Activated CD4-positive, alpha-beta memory T cell treated with anti-CD3 and anti-CD28 coated beads, Interleukin-2, amount 10 ng/mL, durations not matched to agents 7 days and 5 days (primary cell): ENCODE measurements around the gene CARHSP1. TPM values are rescaled to one million over a fixed set of nuclear protein-coding genes. Genes with fewer than 3 reads are reported as not detected.
"Not testable (repeated sequence)": the region's sequence is repeated elsewhere in the genome, so short reads cannot be mapped to it uniquely, and the experiment has no call there.

ENCODE experiments used
- CTCF ChIA-PET: fragments of 350-600 bp; sonication (Branson Sonifier 250); formaldehyde crosslinking; loops from one replicate; lab custom pipeline; 2021; ENCODE audit warnings: antibody characterized with exemption, inconsistent platforms; lab: Charles Lee
- POLR2A ChIA-PET: fragments of 350-600 bp; sonication (Branson Sonifier 250); formaldehyde crosslinking; loops from one replicate; lab custom pipeline; 2021; ENCODE audit warnings: antibody characterized with exemption; lab: Charles Lee
- DNase-seq: peaks from one replicate; pipeline ENCODE4 v3.0.0-alpha.2; 2020
- H3K27ac Mint-ChIP-seq: one replicate; pipeline ENCODE4 v1.8.0; 2021; ENCODE audit warnings: mild to moderate bottlenecking, mixed read lengths
- H3K27me3 Mint-ChIP-seq: one replicate; pipeline ENCODE4 v1.8.0; 2021; ENCODE audit warnings: mixed read lengths
- H3K36me3 Mint-ChIP-seq: one replicate; pipeline ENCODE4 v1.8.0; 2021; ENCODE audit warnings: low read depth, mixed read lengths
- H3K4me1 Mint-ChIP-seq: one replicate; pipeline ENCODE4 v1.8.0; 2021; ENCODE audit warnings: mixed read lengths
- H3K4me3 Mint-ChIP-seq: one replicate; pipeline ENCODE4 v1.8.0; 2021; ENCODE audit warnings: mild to moderate bottlenecking, mixed read lengths
- H3K9me3 Mint-ChIP-seq: one replicate; pipeline ENCODE4 v1.8.0; 2021; ENCODE audit warnings: mixed read lengths
- total RNA-seq, 2 experiments: library from RNA; stranded (reverse); gene quantifications; one replicate each; pipeline ENCODE4 v1.2.3, GENCODE V29; 2021

CARHSP1 gene
- total RNA-seq, 2 experiments from 2014 or later = 168 to 179 TPM

- POLR2A ChIA-PET = interaction anchor here (0.7 to 3.6 kb wide), 7 partner anchors 10 to 210 kb away, joined by 3 to 29 read pairs (median 6); partner anchors contain the start of genes CARHSP1, HAPSTR1, PMM2 and TMEM186
- DNase-seq = no peak
- Mint-ChIP-seq H3K27ac (no peak overlapping the region), H3K36me3 (no peaks in the 10 kb centered on the region), H3K4me3 (no peak overlapping the region), H3K4me1 (peaks cover 24% of the 10 kb centered on the region), H3K27me3 (peaks cover 4% of the 10 kb centered on the region), H3K9me3 (no peaks in the 10 kb centered on the region)
- CTCF ChIA-PET = interaction anchor here (0.7 to 6.4 kb wide), 30 partner anchors 9 to 314 kb away, joined by 3 to 64 read pairs (median 4); partner anchors contain the start of genes CARHSP1, PMM2 and TMEM186
These were observed 12.2 kb upstream of the CARHSP1 start for GRCh38 chr16:8880839-8881510.

- ChIA-PET POLR2A (interaction anchor here (0.6 to 3.6 kb wide), 2 partner anchors 10 to 14 kb away, joined by 3 to 29 read pairs; partner anchors contain the start of gene CARHSP1), CTCF (interaction anchor here (0.6 to 6.4 kb wide), 6 partner anchors 8 to 312 kb away, joined by 3 to 64 read pairs (median 18); partner anchors contain the start of genes CARHSP1, PMM2 and TMEM186)
- Mint-ChIP-seq H3K36me3 (no peaks in the 10 kb centered on the region), H3K9me3 (no peaks in the 10 kb centered on the region), H3K27ac (no peak overlapping the region), H3K4me3 (no peak overlapping the region), H3K4me1 (peaks cover 30% of the 10 kb centered on the region), H3K27me3 (no peaks in the 10 kb centered on the region)
- DNase-seq = no peak
These were observed 9.7 kb upstream of the CARHSP1 start for GRCh38 chr16:8878523-8878911.

DNA sequence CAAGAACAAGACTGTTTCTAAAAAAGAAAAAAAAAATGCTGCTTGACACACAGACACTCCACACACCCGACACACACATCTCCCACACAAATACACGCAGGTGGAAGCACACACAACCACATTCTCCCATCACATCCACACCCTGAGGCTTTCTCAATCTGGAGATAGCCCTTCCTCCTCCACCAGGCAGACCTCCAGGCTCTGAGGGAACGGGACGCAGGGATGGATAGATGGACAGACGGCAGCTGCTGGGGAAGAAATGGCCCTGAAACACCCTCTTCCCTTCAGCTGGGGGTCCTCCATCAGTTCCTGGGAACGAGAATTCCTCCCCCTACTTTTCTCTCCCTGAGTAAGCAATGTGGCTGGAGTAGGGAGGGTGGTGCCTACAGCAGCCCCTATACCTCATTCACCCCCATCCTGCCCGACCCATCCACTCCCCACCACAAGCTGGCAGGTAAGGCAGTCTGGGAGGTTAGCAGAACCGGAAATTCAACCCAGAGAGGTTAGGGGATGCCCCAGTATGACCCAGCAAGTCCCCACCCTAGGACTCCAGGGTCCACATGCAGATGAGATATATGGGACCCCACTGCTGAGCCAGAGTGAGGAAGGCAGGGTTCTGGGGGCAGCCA is 9.2 kb upstream of the CARHSP1 start:
- Mint-ChIP-seq H3K27ac (no peak overlapping the region), H3K4me1 (peaks cover 31% of the 10 kb centered on the region), H3K36me3 (no peaks in the 10 kb centered on the region), H3K4me3 (no peak overlapping the region), H3K9me3 (no peaks in the 10 kb centered on the region), H3K27me3 (no peaks in the 10 kb centered on the region)
- ChIA-PET CTCF (interaction anchor here (0.6 to 6.4 kb wide), 4 partner anchors 8 to 311 kb away, joined by 3 to 64 read pairs (median 12); partner anchors contain the start of gene CARHSP1), POLR2A (interaction anchor here (0.6 to 3.6 kb wide), 2 partner anchors 9 to 13 kb away, joined by 3 to 29 read pairs; partner anchors contain the start of gene CARHSP1)
- no peak for DNase-seq

DNA sequence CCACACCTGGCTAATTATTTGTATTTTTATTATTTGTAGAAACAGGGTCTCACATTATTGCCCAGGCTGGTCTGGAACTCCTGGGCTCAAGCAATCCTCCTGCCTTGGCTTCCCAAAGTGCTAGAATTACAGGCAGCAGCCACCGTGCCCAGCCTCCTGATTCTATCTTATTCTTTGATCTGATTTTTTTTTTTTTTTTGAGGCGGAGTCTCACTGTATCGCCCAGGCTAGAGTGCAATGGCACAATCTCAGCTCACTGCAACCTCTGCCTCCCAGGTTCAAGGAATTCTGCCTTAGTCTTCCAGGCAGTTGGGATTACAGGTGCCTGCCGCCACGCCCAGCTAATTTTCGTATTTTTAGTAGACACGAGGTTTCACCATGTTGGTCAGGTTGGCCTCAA is 6.5 kb upstream of the CARHSP1 start:
- H3K4me3 Mint-ChIP-seq, H3K36me3 Mint-ChIP-seq, CTCF ChIA-PET, H3K27ac Mint-ChIP-seq, H3K9me3 Mint-ChIP-seq, DNase-seq, POLR2A ChIA-PET, H3K27me3 Mint-ChIP-seq: not testable (repeated sequence)
- peaks cover 39% of the 10 kb centered on the region for H3K4me1 Mint-ChIP-seq

- no peak overlapping the region for H3K4me3 Mint-ChIP-seq
- POLR2A ChIA-PET = interaction anchor here (0.6 to 1.2 kb wide), 5 partner anchors 17 to 252 kb away, joined by 3 read pairs; partner anchors contain the start of gene PMM2
These were observed 5.6 kb upstream of the CARHSP1 start for GRCh38 chr16:8874388-8874787.

DNA sequence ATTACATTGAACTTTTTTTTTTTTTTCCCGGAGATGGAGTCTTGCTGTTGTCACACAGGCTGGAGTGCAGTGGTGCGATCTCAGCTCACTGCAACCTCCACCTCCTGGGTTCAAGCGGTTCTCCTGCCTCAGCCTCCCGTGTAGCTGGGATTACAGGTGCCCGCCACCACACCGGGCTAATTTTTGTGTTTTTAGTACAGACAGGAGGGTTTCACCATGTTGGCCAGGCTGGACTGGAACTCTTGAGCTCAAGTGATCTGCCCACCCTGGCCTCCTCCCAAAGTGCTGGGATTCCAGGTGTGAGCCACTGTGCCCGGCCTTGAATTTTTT is 5.0 kb upstream of the CARHSP1 start:
- H3K27me3 Mint-ChIP-seq, H3K36me3 Mint-ChIP-seq, H3K9me3 Mint-ChIP-seq, DNase-seq, H3K4me3 Mint-ChIP-seq, H3K27ac Mint-ChIP-seq: not testable (repeated sequence)
- ChIA-PET POLR2A (interaction anchor here (0.6 to 1.2 kb wide), 3 partner anchors 17 to 252 kb away, joined by 3 read pairs; no protein-coding TSS in a partner anchor), CTCF (interaction anchor here (0.6 to 1.2 kb wide), 4 partner anchors 10 to 1623 kb away, joined by 3 to 4 read pairs (median 3); no protein-coding TSS in a partner anchor)
- peaks cover 45% of the 10 kb centered on the region for H3K4me1 Mint-ChIP-seq

More at GRCh38 chr16:8874388-8874787, 5.6 kb upstream of the CARHSP1 start:
- Mint-ChIP-seq H3K27ac (no peak overlapping the region), H3K4me1 (peaks cover 43% of the 10 kb centered on the region), H3K36me3 (no peaks in the 10 kb centered on the region), H3K9me3 (no peaks in the 10 kb centered on the region), H3K27me3 (no peaks in the 10 kb centered on the region)
- CTCF ChIA-PET = interaction anchor here (0.6 to 1.2 kb wide), 3 partner anchors 10 to 1623 kb away, joined by 3 to 4 read pairs (median 3); no protein-coding TSS in a partner anchor
- no peak for DNase-seq

GRCh38 chr16:8872967-8873865 is 4.4 kb upstream of the CARHSP1 start:
- H3K4me1 Mint-ChIP-seq = peaks cover 39% of the 10 kb centered on the region
- H3K36me3 Mint-ChIP-seq = no peaks in the 10 kb centered on the region
- no peak overlapping the region for H3K4me3 Mint-ChIP-seq
- H3K27ac Mint-ChIP-seq = no peak overlapping the region
- no peaks in the 10 kb centered on the region for H3K9me3 Mint-ChIP-seq
- ChIA-PET POLR2A (interaction anchor here (1.1 to 1.2 kb wide), 2 partner anchors 18 to 19 kb away, joined by 3 read pairs; no protein-coding TSS in a partner anchor), CTCF (interaction anchor here (0.7 to 6.9 kb wide), 4 partner anchors 8 to 200 kb away, joined by 3 to 64 read pairs (median 3); partner anchors contain the start of gene LITAFD)
- no peak for DNase-seq
- H3K27me3 Mint-ChIP-seq = no peaks in the 10 kb centered on the region

- DNase-seq = no peak
- Mint-ChIP-seq H3K36me3 (peaks cover 11% of the 10 kb centered on the region), H3K9me3 (no peaks in the 10 kb centered on the region), H3K27ac (no peak overlapping the region), H3K4me3 (no peak overlapping the region), H3K27me3 (no peaks in the 10 kb centered on the region), H3K4me1 (peaks cover 42% of the 10 kb centered on the region)
- CTCF ChIA-PET = interaction anchor here (1.1 to 6.9 kb wide), 2 partner anchors 9 to 71 kb away, joined by 3 to 64 read pairs; partner anchors contain the start of gene LITAFD
- POLR2A ChIA-PET = interaction anchor here (1.3 to 5.2 kb wide), 3 partner anchors 8 to 92 kb away, joined by 4 to 84 read pairs (median 6); partner anchors contain the start of gene USP7
These were observed 3.3 kb upstream of the CARHSP1 start for GRCh38 chr16:8872071-8872470.

DNA sequence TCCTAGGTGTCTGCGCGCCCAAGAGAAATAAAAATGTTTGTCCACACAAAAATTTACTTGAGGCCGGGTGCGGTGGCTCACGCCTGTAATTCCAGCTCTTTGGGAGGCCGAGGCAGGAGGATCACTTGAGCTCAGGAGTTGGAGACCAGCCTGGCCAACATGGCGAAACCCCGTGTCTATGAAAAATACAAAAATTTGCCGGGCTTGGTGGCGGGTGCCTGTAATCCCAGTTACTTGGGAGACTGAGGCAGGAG is 1.1 kb upstream of the CARHSP1 start:
- Mint-ChIP-seq H3K4me1 (peaks cover 57% of the 10 kb centered on the region), H3K27ac (peak overlapping the region; percentile 94), H3K36me3 (peaks cover 16% of the 10 kb centered on the region)
- CTCF ChIA-PET = interaction anchor here (1.3 to 6.9 kb wide), 2 partner anchors 12 to 66 kb away, joined by 3 to 64 read pairs; partner anchors contain the start of gene LITAFD
- not testable (repeated sequence) for H3K9me3 Mint-ChIP-seq, DNase-seq, H3K27me3 Mint-ChIP-seq, H3K4me3 Mint-ChIP-seq
- POLR2A ChIA-PET = interaction anchor here (0.7 to 5.2 kb wide), 8 partner anchors 9 to 1870 kb away, joined by 3 to 84 read pairs (median 24); partner anchors contain the start of genes ABAT and HAPSTR1

DNA sequence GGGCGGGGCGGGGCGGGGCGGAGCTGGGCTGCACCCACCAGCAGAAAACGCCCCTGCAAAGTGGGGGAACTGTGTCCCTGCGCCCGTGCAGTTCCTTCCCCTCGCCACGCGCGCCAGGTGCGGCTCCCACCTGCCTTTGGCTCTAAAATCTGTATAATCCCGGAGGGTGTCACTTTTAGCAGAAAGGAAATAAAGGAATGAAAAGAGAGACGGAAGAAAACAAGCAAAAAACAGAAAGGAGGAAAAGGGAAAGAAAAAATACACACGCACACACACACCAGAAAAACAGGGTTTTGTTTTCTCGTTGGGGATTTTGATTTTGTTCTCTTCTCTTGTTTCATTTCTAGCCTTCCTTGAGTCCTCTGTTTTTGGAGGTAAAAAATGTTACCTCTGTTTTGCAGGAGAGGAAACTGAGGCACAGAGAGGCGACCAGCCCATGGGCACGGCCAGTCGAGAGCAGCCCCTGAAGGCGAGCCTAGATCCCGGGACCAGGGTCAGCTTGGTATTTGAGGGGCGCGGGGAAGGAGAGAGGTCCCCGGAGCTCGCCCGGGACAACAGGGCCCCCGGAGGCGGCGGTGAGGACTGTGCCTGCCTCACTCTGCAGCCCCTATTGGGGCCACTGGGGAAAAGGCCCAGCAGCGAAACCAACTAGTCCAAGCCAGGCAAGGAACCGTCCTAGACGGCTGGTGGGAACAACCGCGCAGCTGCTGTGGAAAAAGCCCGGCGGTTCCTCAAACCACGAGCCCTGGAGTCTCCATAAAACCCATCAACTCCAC is 594 bp upstream of the CARHSP1 start:
- ChIA-PET POLR2A (interaction anchor here (0.6 to 5.2 kb wide), 34 partner anchors 10 to 1875 kb away, joined by 3 to 84 read pairs (median 5); partner anchors contain the start of genes ABAT, HAPSTR1, LITAFD and PMM2), CTCF (interaction anchor here (1.0 to 6.9 kb wide), 9 partner anchors 12 to 270 kb away, joined by 3 to 64 read pairs (median 4); partner anchors contain the start of genes LITAFD, PMM2 and TMEM186)
- peak overlapping the region; percentile 97 for H3K4me3 Mint-ChIP-seq
- H3K27ac Mint-ChIP-seq = peak overlapping the region; percentile 94
- peaks cover 57% of the 10 kb centered on the region for H3K4me1 Mint-ChIP-seq
- DNase-seq = no peak
- no peaks in the 10 kb centered on the region for H3K27me3 Mint-ChIP-seq
- no peaks in the 10 kb centered on the region for H3K9me3 Mint-ChIP-seq
- peaks cover 16% of the 10 kb centered on the region for H3K36me3 Mint-ChIP-seq

DNA sequence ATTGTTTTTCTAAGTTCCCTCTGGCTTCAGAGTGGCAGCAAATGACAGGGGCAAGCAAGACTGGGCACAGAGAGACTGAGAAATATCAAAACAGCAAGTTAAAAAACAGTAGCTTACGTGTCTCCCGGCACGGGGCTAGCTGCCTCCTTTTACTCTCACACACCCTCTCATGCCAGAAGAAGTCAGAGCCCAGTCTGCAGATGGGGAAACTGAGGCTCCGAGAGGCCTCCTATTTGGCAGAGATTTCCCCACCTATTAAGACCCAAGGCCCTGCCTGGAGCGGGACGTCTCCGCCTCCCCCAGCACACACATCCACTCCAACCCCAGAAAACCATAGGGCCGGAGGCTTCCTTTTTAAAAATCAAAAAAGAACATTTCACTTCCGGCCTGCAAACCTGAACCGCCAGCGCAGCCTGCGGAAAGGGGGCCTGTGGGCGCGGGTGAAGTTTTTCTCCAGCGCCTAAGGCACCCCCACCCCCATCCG is 832 bp downstream of the CARHSP1 start:
- POLR2A ChIA-PET = interaction anchor here (0.8 to 5.2 kb wide), 25 partner anchors 8 to 246 kb away, joined by 3 to 84 read pairs (median 6); partner anchors contain the start of genes ABAT, HAPSTR1, LITAFD and METTL22
- H3K27me3 Mint-ChIP-seq = no peaks in the 10 kb centered on the region
- peaks cover 57% of the 10 kb centered on the region for H3K4me1 Mint-ChIP-seq

More for the DNA sequence above, 832 bp downstream of the CARHSP1 start:
- Mint-ChIP-seq H3K4me3 (peak overlapping the region; percentile 97), H3K9me3 (no peaks in the 10 kb centered on the region), H3K36me3 (peaks cover 21% of the 10 kb centered on the region), H3K27ac (peak overlapping the region; percentile 95)
- no peak for DNase-seq
- CTCF ChIA-PET = interaction anchor here (1.0 to 6.9 kb wide), 8 partner anchors 13 to 271 kb away, joined by 3 to 64 read pairs (median 4); partner anchors contain the start of genes LITAFD, PMM2 and TMEM186
